Adrenal gland (tissue), 5 donors: ENCODE measurements around the gene SLC6A3.

Source experiments
- POLR2A ChIP-seq, 2 donors: fragments of 450-650 bp; IDR thresholded peaks; one replicate each; pipeline ENCODE4 v1.6.1; 2017; ENCODE audit warnings: antibody characterized with exemption in 2 of 2, mild to moderate bottlenecking in 2 of 2, moderate library complexity in 1 of 2
- TF ChIP-seq, protein P1 (sequence below), 6 experiments: fragments of 450-650 bp in 4 of 6; fragments of 200-600 bp in 2 of 6; sonication (generic) in 1 of 6; IDR thresholded peaks; 1 replicate in 5 of 6; 2 replicates in 1 of 6; pipeline versions ENCODE4 v1.5.1 to v1.8.0; 2016 to 2021; ENCODE audit warnings: antibody characterized with exemption in 6 of 6, mild to moderate bottlenecking in 2 of 6, moderate library complexity in 1 of 6
- donor health status: DM: no; HTN: no; CAD: no.

DNA sequence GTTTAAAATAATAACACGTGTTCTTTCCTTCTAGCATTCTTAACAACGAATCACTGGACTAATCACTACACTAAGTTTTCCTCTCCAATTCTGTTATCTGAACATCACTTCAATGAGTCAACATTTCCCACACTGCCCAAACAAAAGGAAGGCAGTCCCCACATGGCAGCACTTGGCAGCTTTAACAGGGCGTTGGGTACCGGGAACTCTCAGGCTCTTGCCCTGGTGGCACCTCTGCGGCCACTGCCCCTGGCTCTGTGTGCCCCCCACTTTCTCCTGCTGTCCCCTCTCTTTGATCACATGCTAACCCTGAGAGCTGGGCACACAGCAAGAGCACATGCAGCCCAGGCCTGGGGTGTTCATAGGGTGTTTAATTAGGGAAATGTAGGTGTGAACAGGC, 15.7 kb downstream of the SLC6A3 start:
- TF ChIP-seq, protein P1, sequence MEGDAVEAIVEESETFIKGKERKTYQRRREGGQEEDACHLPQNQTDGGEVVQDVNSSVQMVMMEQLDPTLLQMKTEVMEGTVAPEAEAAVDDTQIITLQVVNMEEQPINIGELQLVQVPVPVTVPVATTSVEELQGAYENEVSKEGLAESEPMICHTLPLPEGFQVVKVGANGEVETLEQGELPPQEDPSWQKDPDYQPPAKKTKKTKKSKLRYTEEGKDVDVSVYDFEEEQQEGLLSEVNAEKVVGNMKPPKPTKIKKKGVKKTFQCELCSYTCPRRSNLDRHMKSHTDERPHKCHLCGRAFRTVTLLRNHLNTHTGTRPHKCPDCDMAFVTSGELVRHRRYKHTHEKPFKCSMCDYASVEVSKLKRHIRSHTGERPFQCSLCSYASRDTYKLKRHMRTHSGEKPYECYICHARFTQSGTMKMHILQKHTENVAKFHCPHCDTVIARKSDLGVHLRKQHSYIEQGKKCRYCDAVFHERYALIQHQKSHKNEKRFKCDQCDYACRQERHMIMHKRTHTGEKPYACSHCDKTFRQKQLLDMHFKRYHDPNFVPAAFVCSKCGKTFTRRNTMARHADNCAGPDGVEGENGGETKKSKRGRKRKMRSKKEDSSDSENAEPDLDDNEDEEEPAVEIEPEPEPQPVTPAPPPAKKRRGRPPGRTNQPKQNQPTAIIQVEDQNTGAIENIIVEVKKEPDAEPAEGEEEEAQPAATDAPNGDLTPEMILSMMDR (IDR thresholded peaks at IDR 0.05) = no peak
- no peak for TF ChIP-seq POLR2A (IDR thresholded peaks at IDR 0.05)
